ENCODE measurements around the gene TMEM151B.
"Not testable (repeated sequence)": the region's sequence is repeated elsewhere in the genome, so short reads cannot be mapped to it uniquely, and the experiment has no call there.

The TMEM151B gene

GRCh38 chr6:44339763-44340625 lies 69.7 kb downstream of the TMEM151B start:
- DNase-seq: no peak

GRCh38 chr6:44341095-44341890 lies 71.0 kb downstream of the TMEM151B start:
- no peak for DNase-seq

GRCh38 chr6:44342052-44342451 lies 71.8 kb downstream of the TMEM151B start:
- DNase-seq: no peak

DNA sequence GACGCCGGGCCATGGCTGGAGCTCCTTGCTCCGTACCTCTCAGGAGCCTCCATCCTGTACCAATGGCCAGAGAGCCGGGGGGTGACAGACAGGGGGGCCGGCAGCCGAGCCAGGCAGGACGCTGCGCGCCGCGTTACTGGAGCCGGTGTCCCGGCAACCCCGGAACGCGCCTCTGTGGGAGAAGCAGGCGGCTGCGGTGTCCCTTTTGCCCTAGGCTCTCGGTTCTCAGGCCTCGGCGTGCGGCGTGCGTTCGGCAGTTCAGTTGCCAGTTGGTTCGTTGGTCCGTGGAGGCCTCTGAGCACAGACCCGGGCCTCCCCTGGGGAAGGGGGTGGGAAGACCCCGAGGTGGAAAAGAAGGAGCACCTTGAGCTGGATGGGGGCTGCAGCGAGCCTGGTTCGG lies 72.2 kb downstream of the TMEM151B start, which contains the start of gene SPATS1:
Gene SPATS1 (plus strand): TSS at position 162 of the 400 bp plus-strand sequence. CDS start 446 bp downstream, outside the sequence.
- no peak for DNase-seq

DNA sequence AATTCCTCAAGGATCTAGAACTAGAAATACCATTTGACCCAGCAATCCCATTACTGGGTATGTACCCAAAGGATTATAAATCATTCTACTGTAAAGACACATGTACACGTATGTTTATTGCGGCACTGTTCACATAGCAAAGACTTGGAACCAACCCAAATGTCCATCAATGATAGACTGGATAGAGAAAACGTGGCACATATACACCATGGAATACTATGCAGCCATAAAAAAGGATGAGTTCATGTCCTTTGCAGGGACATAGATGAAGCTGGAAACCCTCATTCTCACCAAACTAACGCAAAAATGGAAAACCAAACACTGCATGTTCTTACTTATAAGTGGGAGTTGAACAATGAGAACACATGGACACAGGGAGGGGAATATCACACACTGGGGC lies 76.6 kb downstream of the TMEM151B start:
- not testable (repeated sequence) for DNase-seq

DNA sequence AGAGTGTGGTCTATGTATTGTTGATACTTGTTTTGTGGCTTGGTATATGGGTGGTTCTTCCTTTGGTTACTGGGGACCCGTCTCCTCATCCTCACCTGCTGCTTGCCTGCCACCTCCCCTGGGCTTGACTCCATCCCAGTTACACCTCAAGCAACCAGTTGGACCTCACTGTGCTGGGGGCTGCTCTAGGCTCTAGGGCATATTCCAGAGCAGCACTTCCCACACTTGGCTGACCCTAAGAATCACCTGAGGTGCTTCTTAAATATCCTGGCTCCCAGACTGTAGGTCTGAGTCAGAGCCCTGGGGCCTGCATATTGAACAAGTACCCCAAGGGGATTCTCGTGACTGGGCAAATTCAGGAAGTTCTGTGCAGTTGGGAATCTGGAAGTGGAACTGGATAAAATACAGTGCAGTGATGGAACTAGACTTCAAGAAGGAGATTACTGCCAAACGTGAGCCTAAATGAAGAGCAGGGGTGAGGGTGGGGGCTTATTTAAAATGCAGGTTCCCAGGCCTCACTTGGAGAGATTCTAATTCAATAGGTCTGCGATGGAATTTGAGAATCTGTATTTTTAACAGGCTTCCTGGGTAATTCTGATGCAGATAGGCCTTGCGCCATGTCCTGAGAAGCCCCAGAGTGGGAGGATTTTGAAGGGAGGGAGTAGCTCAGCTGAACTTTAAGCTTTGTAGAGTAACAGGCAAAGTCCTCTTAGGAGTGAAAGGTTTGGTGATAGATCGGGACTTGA lies 79.8 kb downstream of the TMEM151B start:
- DNase-seq: no peak

DNA sequence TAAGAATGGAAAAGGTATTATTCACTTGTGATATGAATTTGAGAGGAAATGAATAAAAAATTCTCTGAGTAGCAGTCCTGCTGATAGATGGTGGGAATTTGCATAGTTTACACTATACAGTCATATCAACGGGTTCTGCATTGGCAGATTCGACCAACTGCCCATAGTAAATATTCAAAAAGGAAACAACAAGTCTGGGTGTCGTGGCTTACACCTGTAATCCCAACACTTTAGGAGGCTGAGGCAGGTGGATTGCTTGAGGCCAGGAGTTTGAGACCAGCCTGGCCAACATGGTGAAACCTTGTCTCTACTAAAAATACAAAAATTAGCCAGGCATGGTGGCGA lies 80.4 kb downstream of the TMEM151B start:
- not testable (repeated sequence) for DNase-seq

DNA sequence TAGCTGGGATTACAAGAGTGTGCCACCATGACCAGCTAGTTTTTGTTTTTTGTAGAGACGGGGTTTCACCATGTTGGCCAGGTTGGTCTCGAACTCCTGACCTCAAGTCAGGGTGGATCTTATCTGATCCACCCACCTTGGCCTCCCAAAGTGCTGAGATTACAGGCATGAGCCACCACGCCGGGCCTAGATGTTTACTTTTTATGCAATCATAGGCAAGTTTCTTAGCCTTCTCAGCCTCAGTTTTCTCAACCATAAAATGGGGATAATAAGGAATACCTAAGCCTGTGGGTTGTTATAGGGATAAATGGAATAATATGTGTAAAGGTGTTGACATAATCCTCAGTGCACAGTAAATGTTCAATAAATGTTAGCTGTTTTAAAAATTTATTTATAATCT lies 82.0 kb downstream of the TMEM151B start:
- no peak for DNase-seq

GRCh38 chr6:44353336-44353735 lies 83.1 kb downstream of the TMEM151B start:
- no peak for DNase-seq

DNA sequence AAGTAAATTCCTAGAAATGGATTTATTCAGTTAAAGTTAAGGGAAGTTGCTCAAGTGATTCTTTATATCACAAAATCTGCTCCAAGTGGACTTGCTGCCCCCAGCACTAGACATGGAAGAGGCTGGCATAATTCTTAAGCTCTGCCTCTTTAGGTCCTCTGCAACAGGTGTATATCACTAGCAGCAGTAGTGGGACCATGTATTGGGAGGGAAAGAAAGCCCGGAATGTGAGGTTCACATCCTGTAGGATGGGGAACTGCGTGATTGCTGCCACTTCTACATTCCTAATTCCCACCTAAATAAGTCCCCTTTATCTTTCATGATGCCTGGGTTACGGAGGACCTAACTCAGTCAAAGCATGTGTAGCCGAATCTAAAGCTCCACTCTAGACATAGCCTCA lies 85.4 kb downstream of the TMEM151B start:
- no peak for DNase-seq

DNA sequence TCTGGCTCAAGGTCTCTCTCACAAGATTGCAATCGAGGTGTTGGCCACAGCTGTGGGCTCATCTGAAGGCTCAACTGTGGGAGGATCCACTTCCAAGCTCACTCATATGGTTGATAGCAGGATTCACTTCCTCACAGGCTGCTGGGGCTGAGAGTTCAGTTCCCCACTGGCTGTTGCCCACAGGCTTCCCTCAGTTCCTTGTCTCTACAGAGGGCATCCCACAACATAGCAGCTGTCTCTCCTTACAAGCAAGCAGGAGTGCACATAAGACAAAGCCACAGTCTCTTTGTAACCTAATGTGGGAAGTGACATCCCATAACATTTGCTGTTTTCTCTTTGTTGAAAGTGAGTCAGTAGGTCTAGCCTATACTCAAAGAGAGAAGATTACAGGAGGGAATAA lies 86.2 kb downstream of the TMEM151B start:
- DNase-seq: no peak
